ENCODE measurements around the gene RANBP17.
"Not testable (repeated sequence)": the region's sequence is repeated elsewhere in the genome, so short reads cannot be mapped to it uniquely, and the experiment has no call there.

RANBP17 gene

GRCh38 chr5:170832241-170832640 lies 29.6 kb upstream of the RANBP17 start:
- H3K4me3 ChIP-seq (ENCODE audit: low read depth, low read length) = no peak overlapping the region
- TF ChIP-seq, protein P1, sequence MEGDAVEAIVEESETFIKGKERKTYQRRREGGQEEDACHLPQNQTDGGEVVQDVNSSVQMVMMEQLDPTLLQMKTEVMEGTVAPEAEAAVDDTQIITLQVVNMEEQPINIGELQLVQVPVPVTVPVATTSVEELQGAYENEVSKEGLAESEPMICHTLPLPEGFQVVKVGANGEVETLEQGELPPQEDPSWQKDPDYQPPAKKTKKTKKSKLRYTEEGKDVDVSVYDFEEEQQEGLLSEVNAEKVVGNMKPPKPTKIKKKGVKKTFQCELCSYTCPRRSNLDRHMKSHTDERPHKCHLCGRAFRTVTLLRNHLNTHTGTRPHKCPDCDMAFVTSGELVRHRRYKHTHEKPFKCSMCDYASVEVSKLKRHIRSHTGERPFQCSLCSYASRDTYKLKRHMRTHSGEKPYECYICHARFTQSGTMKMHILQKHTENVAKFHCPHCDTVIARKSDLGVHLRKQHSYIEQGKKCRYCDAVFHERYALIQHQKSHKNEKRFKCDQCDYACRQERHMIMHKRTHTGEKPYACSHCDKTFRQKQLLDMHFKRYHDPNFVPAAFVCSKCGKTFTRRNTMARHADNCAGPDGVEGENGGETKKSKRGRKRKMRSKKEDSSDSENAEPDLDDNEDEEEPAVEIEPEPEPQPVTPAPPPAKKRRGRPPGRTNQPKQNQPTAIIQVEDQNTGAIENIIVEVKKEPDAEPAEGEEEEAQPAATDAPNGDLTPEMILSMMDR (IDR thresholded peaks at IDR 0.05; ENCODE audit: borderline replicate concordance, insufficient read depth, low read depth, low read length) = no peak

DNA sequence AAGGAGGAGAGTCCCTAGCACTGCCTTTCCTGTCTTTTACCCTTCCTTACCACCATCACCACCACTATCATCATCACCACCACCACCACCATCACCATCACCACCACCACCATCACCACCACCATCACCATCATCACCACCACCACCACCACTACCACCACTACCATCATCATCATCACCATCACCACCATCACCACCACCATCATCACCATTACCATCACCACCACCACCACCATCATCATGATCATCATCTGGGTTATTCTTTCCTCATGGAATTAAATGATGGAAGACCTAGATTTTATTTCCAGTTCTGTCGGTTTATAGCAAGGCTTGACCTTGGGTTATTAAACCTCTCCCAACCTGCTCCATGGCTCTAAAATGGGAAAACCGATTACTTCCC lies 27.8 kb upstream of the RANBP17 start:
- not testable (repeated sequence) for H3K4me3 ChIP-seq (ENCODE audit: low read depth, low read length)

DNA sequence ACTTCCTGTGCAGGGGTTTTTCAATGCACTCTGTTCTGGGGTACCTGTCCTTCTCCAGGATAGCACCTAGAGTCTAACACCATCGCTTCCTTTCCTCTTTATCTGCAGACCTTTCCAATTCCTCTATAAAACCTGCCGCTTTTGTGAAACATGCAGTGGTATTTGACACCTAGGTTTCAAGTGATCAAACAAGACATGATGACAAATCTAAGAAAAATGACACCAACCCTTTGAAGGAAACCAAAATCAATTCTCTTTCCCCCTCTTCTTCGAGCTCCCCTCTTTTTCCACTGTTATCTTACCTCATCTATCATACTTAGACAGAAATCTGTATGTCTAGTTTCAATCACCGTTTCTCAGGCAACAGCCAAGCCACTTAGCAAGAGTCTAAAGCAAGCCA lies 25.6 kb upstream of the RANBP17 start:
- TF ChIP-seq, protein P1 (IDR thresholded peaks at IDR 0.05; ENCODE audit: borderline replicate concordance, insufficient read depth, low read depth, low read length) = no peak
- H3K4me3 ChIP-seq (ENCODE audit: low read depth, low read length) = no peak overlapping the region

DNA sequence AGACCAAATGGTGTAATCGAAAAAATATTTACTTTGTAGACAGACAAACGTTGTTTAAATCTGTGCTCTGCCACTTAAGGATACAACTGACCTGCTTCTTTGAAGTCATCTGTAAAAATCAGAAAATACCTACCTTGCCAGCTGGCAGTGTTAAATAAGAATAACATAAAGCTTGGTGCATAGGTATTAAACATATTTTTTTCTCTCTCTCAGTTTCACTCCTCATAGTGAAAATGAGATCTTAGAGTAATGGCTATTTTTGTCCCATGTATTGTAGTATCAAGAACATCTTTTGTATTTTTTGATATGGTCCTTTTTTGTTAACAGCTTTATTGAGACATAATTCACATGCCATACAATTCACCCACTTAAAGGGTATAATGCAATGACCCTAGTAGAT lies 17.9 kb upstream of the RANBP17 start:
- TF ChIP-seq, protein P1 (IDR thresholded peaks at IDR 0.05; ENCODE audit: borderline replicate concordance, insufficient read depth, low read depth, low read length) = no peak
- H3K4me3 ChIP-seq (ENCODE audit: low read depth, low read length) = no peak overlapping the region

DNA sequence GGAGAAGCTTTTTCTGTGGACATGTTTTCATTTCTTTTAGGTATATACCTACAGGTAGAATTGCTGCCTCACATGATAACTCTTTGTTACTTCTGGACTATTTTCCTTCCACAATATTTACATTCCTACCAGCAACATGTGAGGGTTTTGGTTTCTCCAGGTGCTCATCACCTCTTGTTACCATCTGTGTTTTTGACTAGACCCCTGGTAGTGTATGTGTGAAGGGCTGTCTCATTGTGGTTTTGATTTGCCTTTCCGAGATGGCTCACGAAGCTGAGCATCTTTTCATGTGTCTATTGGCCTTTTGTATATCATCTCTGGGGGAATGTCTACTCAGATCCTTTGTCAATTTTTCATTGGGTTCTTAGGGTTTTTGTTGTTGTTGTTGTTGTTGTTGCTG lies 17.2 kb upstream of the RANBP17 start:
- TF ChIP-seq, protein P1 (IDR thresholded peaks at IDR 0.05; ENCODE audit: borderline replicate concordance, insufficient read depth, low read depth, low read length) = no peak
- no peak overlapping the region for H3K4me3 ChIP-seq (ENCODE audit: low read depth, low read length)

- TF ChIP-seq, protein P1 (IDR thresholded peaks at IDR 0.05; ENCODE audit: borderline replicate concordance, insufficient read depth, low read depth, low read length) = no peak
- H3K4me3 ChIP-seq (ENCODE audit: low read depth, low read length) = no peak overlapping the region
These were observed 15.4 kb upstream of the RANBP17 start for GRCh38 chr5:170846416-170846815.

GRCh38 chr5:170846846-170847245 lies 15.0 kb upstream of the RANBP17 start:
- TF ChIP-seq, protein P1 (IDR thresholded peaks at IDR 0.05; ENCODE audit: borderline replicate concordance, insufficient read depth, low read depth, low read length) = no peak
- H3K4me3 ChIP-seq (ENCODE audit: low read depth, low read length) = no peak overlapping the region

- TF ChIP-seq, protein P1 (IDR thresholded peaks at IDR 0.05; ENCODE audit: borderline replicate concordance, insufficient read depth, low read depth, low read length) = no peak
- no peak overlapping the region for H3K4me3 ChIP-seq (ENCODE audit: low read depth, low read length)
These were observed 13.8 kb upstream of the RANBP17 start for GRCh38 chr5:170848033-170848432.

Data from GM12875 (cell line).